GM19468 (cell line): Measurements from ENCODE around the gene KCNQ1.

Experiments
- ATAC-seq: cut with Tn5 transposase; IDR thresholded peaks from one replicate; pipeline ENCODE4 v1.9.1; 2021; ENCODE audit warnings: mild to moderate bottlenecking, moderate library complexity, moderate number of reproducible peaks; ENCODE audit not compliant: unreplicated experiment; ENCODE audit errors: extremely low read depth

Gene KCNQ1

DNA sequence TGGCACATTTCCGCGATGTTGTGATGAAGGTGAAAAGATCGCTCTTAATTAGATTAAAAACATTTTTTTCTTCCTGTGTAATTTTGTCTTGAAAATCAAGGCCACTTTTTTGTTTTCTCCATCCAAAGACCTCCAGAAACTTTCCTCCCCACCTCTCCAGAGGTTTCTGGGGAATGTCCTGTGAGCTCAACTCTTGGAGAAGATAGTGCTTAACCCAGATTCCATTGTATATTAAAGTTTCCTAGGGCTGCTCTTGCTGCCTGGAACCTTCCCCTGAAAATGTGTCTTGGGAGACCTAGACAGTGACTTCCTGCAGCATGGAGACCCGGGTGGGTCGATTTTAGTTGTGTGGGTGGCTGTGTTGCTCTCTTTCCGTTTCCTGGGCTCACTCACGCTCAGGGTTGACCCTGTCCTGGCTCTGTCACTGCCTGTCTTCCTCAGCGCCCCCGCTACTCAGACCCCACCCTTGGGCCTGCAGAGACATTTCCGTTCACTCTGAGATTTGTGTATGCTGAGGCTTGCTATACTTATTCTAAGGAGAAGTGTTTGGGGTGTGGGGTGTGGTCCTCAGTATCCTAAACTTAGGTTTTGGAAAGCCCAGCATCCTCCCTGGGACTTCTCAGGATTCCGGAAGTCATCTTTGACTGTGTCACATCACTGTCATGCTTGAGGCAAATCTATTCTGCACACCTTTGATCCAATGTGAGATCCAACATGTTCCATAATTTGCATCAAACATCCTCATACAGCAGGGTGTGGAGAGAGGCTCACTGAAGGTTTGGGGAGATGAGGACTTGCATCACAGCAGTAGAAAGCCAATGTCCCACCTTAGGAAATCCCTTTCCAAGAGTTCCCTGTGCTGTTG lies 207.8 kb downstream of the KCNQ1 start:
- ATAC-seq = no peak

DNA sequence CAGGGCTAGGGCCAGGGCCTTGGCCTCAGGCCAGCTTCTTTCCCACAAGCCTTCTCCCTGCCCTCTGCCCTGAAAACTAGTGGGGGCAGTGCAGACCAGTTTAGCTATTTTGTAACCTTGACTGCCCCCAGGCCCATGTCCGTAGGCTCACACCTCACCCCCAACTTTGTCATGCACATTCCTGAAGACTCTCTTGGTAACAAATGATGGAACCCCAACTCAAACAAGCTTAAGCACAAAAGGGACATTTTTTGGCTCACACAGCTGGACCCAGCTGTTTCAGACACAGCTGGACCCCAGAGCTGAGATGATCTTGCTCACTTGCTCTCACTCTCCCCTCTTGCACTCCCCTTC lies 208.4 kb downstream of the KCNQ1 start:
- no peak for ATAC-seq

DNA sequence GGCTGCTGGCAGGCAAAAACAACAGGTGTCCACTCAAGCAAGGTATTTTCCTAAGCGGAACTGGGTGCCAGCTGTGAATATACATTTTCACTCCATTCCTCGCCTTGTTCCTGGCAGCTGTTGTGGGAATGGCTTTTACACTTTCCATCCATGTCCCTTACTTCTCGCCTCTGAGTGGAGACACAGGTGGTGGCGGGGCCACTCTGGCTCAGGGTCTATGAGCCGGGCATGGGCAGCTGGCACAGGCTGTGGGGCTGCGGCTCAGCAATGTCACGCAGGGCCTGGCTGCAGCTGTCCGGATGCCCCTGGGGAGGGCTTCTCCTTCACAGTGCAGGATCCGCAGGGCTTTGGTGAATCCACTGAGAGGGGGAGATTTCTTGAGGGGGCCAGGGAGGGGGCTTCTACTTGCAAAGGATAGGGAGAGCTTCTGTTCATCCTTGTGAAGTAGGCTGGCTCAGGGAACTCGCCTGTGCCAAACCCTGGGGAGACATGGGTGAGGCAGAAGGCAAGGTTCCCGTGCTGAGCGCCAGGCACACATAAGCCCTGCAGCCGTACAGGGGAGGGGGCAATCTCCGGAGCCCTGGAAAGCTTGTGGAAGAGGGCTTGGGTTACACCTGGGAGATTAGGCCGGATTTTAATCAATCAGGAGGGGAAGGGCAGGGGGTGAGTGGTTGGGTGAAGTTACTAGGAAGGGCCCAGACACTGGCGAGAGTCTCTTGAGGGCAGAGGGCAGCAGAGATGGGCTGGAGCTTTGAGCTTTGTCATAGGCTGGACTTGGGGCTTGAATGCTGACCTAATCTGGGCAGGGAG lies 209.3 kb downstream of the KCNQ1 start:
- ATAC-seq = no peak

DNA sequence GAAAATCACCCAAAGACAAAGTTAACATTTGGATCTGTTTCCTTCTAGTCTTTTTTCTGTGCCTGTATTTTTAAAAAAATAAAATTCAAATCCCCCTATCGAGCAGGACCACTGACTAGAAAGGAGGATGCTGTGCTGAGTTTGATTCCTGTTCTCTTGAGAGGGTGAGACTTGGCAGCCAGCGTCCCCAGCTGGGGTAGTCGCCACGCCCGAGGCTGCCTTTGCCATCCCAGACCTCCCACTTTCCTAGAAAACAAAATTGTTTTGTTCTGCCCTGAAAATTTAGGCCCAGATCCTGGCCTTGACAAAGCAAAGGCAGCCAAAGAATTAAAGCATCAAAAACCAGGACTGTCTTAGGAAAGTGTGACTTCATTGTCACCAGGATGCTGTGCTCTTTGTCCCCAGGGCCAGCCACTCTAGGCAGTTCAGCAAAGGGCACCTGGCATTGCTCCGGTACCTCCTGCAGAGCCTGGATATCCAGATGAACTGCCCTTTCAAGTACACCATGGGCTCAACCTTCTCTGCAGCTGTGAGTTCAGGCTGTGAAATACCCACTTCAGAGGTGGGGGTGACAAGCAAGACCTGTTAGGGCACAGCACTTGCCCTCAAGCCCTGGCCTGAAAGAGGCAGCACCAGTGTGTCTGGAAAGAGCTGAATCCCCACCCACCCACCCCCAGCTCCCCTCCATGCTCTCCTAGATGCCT lies 210.4 kb downstream of the KCNQ1 start:
- no peak for ATAC-seq

DNA sequence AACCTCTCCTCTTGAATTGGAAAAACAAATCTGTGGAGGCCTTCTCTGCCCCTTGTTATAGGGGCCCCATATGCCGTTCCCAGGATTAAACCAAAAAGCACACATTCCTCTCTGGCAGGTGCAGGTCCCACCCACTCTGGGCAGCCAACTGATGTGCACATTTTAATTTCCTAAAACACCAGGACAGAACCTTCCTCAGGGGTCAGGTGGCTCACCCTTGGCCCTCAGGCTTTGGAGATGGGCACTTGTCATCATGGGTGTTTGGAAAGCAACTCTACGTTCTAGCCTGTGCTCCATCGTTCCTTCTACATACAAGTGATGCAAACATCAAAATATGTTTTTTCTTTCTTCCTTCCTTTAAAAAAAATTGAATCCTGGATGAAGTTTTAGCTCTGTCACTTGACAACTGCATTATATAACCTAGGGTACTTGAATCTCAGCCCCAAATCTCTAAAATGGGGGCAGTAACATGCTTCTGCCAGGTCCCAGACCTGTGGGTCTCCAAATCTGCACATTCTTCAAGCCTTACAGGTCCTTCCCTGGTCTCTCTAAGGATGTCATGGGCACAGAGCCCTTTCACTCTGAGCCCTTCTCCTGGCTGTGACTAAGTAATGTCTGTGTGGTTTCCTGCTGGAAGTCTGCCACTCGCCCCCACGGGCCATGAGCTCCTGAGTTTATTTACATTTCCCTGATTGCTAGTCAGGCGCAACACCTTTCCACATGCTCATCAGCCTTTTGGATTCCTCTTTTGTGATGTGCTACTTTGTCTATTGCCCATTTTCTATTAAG lies 211.2 kb downstream of the KCNQ1 start:
- no peak for ATAC-seq

DNA sequence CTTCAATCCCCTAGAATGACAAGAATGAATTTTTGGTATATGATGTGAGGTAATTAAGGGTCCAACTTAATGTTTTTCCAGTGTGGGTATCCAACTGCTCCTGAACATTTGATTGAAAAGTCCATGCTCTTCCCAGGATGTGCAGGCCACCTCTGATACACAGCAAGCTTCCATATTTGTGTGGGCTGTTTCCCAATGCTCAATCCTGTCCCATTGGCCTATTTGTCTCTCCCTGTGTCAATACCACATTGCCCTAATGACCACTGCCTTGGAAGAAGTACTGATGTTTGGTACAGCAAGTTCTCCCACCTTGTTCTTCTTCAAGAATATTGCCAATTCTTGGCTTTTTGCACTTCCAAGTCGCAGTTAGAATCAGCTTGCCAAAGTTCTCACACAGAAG lies 212.1 kb downstream of the KCNQ1 start:
- no peak for ATAC-seq

DNA sequence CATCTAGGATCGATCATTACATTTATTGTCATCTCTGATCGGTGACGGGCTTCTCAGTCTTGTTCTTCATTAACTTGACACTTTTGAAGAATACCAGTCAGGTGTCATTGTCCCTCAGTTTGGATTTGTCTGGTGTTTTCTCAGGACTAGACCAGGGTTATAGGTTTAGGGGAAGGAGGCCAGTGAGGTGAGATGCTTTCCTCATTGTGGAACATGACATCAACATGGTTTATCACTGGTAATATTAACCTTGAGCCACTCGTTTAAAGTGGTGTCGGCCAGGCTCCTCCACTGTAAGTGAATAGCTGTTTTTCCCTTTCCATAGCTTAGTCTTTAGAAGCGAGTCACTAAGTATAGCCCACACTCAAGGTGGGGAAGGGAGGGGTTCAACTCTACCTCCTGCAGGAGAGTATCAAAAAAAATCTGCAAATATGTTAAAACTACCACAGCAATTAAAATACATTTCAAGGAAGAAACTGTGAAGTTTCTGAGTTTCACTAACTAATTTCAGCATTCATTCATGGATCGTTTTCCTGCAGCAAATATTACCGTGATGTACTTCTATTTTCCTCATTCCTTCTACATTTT lies 213.0 kb downstream of the KCNQ1 start:
- no peak for ATAC-seq

DNA sequence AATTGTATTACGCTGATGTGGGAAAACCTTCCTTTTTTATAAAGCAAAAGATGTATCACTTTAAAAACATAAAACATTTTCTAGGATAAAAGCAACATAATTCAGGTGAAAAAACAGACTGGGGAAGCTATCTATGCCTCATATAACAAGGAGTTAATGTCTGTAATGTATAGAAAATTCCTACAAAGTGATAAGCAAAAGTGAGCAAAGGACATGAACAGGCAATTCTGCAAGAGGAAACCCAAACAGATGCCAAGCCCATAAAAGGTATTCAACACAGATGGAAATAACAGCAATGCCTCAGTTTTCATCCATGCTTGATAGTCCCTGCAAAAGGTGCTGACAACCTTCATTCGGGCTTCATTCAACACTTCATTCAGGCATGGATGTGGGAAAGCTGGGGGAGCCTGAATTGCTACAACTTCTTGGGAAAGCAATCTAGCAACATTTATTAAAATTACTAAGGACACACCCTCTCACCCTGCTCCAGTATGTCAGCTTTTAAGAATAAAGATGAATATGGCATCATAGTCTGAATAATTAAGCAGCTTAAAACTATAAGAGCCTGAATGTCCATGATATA lies 215.6 kb downstream of the KCNQ1 start:
- no peak for ATAC-seq

DNA sequence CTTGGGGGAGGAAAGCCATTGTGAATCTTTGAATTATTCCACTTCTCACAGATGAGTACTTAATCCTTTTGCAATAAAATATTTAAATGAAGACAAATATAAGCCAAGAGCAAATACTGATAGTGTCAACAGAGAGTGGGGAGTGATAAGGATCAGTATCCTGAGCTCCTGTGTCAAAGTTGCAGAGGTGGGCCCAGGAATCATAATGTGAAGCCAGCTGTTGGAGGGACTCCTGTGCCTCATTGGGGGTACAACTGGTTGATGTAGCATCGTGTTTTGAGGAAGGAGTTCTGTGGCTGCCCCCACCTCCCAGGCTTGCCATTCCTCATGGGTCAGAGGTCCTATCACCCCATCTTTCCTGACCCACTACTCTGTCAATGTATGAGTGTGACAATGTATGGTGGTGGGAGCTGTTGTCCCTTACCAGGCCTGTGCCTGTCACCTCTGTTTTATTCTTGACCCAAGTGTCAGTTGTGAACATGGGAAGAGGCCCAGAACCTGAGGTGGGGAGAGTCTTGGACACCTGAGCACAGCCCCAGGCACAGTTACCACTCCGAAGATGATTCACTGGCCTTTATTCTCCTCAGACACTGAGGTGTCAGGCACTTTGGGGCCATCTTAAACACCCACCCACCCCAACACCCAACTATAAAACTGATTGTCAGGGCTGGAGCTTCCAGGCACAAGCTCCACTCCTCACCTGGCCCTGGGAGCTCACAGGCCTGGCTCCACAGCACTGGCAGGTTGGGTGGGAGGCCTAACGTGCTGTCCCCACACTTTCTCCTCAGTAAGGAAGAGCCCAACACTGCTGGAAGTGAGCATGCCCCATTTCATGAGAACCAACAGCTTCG lies 216.6 kb downstream of the KCNQ1 start:
- no peak for ATAC-seq

DNA sequence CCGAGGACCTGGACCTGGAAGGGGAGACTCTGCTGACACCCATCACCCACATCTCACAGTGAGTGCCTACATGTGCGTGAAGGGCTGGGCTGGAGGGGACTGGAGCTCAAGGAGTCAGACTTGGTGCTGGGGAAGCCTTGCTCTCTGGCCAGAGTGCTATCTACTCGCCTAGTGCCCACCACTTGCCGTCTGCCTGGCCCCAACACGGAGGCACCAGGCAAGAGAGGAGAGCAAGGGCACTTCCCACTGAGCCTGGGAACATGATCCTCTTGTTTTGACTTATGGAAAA lies 217.2 kb downstream of the KCNQ1 start:
- no peak for ATAC-seq

DNA sequence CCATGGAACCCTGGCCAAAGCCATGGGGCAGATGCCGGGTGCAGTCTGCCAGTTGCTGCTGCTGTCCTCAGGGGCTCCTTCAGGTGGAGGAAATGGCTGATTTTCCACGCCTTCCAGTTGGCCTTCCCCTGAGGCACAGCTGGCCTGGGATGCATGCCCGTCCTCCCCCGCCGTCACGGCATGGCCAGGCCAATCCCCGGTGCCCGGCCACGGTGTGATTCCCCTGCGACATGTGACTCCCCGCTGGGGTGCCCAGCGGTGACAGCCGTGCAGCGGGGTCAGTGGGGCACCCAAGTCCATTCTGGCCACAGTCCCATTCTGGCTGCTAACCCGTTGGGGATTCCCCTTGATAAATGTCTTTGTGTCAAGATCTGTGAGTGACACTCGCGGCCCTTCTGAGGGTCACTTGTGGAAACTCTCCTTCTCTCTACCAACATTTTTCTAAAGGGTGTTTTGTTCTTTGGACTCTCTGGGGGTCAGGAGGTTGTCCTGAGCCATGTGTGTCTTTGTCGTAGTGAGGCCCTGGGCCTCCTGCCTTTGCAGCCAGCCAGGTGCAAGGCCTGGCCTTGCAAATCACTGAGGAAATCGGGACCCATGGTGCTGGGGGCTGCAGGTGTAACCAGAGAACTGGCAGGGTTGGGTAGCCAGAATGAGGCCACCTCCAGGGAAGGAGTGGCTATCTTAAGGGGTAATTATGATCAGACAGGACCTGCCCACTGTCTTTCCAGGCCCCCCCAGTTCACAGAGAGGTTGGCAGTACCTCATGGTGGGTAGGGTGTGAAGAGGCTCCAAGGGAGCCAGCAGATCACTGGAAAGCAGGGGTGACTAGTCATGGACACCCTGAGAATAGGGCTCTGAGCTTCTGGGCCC lies 217.9 kb downstream of the KCNQ1 start:
- no peak for ATAC-seq

DNA sequence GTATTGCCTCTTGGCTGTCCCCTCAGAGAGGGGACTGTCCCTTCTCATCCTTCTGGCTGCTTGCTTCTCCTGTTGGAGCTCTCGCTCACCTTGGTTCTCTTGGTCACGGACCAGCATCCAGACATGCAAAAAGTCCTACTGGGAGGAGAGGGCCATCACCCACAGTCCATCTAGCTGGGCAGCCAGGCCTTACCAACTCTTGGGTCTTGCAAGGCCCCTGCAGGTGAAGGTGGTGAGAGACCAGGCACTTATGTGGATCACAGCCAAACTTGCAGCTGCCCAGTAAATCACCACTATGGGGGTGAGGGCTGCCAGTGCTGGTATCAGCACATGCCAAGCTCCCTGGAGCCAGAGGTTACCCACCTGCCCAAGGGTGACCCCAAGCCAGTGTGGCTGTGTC lies 218.7 kb downstream of the KCNQ1 start:
- no peak for ATAC-seq

DNA sequence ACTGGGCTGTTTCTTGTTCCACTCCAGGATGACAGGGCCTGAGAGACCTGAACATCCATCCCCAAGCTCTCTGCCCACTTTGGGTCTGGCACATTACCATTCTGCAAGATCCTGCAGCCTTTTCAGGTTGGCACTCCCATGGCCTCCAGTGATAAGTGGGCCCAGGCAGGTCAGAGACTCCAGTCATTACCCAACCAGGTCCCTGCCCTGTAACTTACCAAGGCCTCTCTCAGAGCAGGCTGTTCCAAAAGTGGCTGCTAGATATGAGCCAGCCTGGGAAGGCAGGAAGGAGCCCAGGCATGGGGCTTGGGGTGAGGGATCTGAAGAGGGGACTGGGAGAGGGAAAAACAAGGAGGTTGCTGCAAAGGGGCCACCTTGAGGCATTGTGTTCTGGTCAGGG lies 219.1 kb downstream of the KCNQ1 start:
- ATAC-seq = no peak

DNA sequence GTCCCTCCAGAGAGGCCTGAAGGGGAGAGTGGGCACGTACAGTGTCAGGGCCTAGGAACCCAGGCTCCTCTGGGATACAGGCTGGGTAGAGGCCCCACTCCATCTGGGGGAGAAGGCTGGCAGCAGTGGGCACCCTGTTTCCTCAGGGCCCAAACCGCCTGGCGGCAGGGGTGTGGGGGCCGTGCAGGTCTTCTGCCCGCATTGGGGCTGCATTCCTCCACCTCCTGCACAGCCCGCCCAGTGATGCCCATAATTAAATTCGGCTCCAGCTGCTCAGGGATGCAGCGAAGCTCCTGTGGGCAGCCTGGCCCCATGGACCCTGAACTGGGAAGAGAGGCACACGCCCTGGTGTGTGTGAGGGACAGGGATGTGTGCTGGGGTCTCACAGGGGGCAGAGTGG lies 219.6 kb downstream of the KCNQ1 start:
- ATAC-seq = no peak

DNA sequence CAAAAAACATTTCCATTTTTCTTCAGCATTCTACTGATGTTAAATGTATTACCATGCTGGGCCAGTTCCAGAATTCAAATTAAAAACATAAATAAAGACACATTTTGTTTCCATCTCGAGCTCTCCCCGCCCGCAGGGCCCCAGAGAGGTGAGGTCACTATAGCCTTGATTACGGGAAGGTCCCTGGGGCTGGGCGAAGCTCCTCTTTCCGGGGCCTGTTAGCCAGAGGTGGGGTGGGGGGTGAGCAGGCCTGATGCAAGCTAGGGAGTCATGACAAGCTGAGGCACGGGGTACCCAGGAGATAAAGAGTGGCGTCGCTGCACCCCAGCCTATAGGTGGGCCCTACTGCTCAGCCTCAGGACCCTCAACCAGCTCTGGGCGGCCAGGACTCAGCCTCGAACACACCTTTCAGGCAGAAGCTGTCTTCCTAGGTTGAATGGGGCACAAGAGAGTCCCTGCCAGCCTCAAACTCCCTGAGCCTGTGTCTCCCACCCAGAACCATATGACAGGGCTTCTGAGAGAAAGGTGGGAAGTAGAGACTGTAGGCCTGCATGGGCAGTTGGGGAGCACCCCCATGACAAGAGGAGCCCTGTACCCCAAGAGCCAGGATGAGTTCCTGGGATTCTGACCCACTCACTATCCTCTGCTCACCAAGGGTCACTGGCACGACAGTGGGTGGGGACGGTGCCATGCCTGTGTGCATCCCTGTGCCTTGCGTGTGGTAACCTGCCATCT lies 220.2 kb downstream of the KCNQ1 start:
- no peak for ATAC-seq

DNA sequence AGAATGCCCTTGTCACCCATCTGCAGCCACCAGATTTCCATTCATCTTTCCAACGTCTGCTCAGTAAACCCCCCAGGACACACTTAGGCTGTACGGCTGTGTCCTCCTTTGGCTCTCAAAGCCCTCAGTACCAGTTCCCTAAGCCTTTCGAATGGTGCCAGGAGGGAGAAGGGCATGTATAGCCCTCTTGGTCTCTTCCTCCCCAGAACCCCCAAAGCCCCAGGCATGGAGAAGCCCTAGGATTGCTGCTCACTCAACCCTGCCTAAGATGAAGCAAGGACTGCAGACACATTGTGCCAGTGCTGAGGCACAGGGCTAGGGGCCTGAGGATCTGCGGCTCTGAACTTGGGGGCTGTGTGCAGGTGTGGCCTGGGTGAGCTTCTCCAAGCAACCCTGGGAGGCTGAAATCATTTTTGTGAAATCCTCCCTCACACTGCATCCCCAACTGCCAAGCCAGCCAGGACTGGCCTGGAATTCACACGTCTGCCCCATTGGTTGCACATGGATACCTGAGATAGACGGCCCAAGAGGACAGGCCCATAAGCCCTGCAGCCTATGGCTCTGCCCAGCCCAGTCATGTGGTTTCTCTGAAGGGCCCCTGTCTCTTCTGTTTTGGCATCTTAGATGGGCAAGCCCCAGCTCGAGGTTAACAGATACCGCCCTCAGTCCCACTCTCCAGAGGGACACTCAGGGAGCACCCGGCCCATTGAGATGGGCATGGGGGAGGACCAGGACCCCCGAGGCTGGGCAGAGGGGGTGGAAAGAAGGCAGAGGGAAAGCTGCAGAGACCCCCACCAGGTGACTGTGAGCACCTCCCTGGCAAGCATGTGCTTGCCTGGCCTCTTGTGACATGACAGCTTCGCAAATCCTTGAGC lies 221.0 kb downstream of the KCNQ1 start:
- no peak for ATAC-seq
